Measurements from ENCODE around the gene MEA1.

DNA sequence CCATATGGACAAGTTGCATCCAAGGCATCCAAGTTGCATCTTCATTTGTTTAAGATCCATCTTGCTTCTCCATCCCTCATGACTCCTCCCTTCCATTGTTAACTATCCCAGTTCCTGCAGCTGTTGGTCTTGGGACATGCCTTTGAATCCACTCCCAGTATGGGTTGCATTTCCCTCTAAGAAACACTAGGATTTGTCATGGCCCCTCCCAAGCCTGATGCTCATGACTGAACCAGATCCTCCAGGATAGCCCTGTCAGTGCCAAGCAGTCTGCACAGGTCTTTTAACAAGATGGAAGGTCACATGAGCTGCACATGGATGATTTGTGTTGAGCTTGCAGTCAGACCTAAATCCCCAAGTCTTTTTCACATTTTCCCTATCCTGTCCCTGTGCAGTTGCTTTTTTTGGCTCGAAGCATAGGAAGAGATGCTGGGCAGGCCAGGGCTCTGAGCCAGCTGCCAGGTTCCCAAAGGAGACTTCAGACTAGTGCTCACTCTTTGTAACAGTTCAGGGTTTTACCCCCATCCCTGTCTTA lies 25.2 kb downstream of the MEA1 start:
- TF ChIP-seq, protein P1, sequence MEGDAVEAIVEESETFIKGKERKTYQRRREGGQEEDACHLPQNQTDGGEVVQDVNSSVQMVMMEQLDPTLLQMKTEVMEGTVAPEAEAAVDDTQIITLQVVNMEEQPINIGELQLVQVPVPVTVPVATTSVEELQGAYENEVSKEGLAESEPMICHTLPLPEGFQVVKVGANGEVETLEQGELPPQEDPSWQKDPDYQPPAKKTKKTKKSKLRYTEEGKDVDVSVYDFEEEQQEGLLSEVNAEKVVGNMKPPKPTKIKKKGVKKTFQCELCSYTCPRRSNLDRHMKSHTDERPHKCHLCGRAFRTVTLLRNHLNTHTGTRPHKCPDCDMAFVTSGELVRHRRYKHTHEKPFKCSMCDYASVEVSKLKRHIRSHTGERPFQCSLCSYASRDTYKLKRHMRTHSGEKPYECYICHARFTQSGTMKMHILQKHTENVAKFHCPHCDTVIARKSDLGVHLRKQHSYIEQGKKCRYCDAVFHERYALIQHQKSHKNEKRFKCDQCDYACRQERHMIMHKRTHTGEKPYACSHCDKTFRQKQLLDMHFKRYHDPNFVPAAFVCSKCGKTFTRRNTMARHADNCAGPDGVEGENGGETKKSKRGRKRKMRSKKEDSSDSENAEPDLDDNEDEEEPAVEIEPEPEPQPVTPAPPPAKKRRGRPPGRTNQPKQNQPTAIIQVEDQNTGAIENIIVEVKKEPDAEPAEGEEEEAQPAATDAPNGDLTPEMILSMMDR (conservative IDR thresholded peaks at IDR 0.05; ENCODE audit: low read length) = no peak
- TF ChIP-seq EZH2phosphoT487 (IDR thresholded peaks at IDR 0.05; ENCODE audit: borderline replicate concordance, low read depth, low read length) = no peak

Measured in OCI-LY7 (cell line).